NOMO-1 (cell line): ENCODE results near the gene CARM1.
"Not testable (repeated sequence)": the region's sequence is repeated elsewhere in the genome, so short reads cannot be mapped to it uniquely, and the experiment has no call there.

ENCODE experiments used
- DNase-seq, 2 experiments: peaks; one replicate each; lab custom pipeline; 2025; ENCODE audit not compliant: unreplicated experiment in 2 of 2; lab: John Stamatoyannopoulos, UW

The CARM1 gene

GRCh38 chr19:10927730-10928562, 56.6 kb downstream of the CARM1 start:
- peak; percentile 1 to 16 for DNase-seq

GRCh38 chr19:10928563-10929401, 57.4 kb downstream of the CARM1 start, which contains the start of the genes TIMM29 and YIPF2:
Gene TIMM29 (plus strand): TSS chr19:10928811. CDS start chr19:10928823, 12 bp downstream.
Gene YIPF2 (minus strand): TSS chr19:10928639. CDS start chr19:10928410, 229 bp downstream.
- peak; percentile 90 to 97 for DNase-seq

- DNase-seq: no peak
These were observed 58.0 kb downstream of the CARM1 start for GRCh38 chr19:10929402-10929794.

DNA sequence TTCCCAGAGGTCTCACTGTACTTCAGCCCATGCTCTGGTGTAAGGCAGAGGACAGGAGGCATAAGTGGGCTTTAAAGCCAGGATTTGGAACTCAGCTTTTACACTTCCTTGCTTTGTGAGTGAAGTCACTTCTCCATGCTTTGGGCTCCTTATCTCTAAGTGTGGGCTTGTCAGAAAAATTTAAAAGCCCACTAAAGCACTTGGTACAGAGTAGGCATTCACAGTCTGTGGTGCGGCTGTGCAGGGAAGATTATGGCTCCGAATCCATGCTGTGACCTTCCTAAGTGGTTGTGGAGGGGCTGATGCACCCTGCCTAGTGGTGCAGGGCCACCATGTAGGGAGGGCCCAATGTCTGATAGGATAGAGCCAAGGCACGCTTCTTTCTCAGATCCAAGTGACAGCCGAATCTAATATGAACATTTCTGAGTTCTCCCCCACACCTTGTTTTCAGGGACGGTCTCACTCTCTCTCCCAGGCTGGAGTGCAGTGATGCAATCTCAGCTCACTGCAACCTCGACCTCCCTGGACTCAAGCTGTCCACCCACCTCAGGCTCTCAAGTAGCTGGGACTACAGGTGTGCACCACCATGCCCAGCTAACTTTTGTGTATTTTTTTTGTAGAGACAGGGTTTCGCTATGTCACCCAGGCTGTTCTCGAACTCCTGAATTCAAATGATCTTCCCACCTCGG, 64.2 kb downstream of the CARM1 start:
- DNase-seq: no peak

DNA sequence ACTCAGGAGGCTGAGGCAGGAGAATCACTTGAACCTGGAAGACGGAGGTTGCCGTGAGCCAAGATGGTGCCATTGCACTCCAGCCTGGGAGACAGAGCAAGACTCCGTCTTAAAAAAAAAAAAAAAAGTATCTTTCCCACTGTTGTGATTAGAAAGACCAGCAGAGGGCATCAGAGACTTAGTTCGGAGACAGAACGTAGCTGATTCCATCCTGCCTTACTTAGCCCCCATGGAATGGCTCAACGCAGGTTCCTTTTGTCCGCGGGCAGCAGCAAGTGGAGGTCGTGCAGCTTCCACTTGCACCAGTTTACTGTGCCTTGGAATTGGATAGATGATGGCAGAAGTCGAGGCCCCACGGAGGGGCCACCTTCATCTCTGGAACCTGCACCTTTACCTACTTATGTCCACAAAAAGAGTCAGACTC, 65.3 kb downstream of the CARM1 start:
- peak; percentile 37 to 77 for DNase-seq

DNA sequence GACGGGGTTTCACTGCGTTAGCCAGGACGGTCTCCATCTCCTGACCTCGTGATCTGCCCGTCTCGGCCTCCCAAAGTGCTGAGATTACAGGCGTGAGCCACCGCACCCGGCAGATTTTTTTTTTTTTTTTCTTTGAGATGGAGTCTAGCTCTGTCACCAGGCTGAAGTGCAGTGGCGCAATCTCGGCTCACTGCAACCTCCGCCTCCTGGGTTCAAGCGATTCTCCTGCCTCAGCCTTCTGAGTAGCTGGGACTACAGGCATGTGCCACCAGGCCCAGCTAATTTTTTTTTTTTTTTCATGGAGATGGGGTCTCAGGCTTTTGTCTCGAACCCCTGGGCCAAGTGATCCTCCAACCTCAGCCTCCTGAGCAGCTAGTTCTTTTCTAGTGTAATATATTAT, 70.3 kb downstream of the CARM1 start:
- DNase-seq: not testable (repeated sequence)

GRCh38 chr19:10943412-10943811, 72.1 kb downstream of the CARM1 start:
- not testable (repeated sequence) for DNase-seq

DNA sequence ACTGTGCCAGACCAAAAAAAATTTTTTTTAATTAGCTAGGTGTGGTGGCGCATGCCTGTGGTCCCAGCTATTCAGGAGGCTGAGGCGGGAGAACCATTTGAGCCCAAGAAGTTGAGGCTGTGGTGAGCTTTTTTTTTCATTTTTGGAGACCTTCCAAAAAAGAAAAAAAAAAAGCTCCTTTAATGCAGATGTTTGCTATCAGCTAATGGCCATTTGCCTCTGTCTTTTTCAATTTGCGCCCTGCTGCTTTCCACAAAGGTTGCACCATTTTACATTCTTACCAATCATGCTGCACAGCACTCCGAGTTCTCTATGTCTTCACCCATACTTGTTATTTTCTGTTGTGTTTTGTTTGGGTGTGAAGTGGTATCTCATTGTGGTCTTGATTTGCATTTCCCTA, 73.9 kb downstream of the CARM1 start:
- no peak for DNase-seq

DNA sequence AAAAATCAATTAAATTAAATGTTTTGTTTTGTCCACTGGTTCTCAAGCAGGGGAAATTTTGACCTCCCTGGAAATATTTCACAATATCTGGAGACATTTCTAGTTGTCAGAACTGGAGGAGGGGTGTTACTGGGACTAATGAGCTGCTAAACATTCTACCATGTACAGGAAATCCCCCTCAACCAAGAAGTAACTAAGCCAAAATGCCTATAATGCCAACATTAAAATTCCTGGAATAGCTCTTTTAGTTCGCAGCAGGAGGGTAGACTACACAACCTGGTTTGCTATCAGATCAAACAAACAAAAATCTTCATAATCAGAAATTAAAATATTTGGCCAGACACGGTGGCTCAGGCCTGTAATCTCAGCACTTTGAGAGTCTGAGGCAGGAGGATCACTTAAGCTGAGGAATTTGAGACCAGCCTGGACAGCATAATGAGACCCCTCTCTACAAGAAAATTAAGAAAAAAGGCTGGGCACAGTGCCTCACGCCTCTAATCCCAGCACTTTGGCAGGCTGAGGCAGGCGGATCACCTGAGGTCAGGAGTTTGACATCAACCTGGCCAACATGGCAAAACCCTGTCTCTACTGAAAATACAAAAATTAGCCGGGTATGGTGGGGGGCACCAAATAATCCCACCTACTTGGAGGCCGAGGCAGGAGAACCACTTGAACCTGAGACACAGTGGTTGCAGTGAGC, 75.8 kb downstream of the CARM1 start:
- DNase-seq: no peak

- no peak for DNase-seq
These were observed 81.5 kb downstream of the CARM1 start for GRCh38 chr19:10952809-10953208.

- DNase-seq: not testable (repeated sequence)
These were observed 88.1 kb downstream of the CARM1 start for GRCh38 chr19:10959277-10959968.

DNA sequence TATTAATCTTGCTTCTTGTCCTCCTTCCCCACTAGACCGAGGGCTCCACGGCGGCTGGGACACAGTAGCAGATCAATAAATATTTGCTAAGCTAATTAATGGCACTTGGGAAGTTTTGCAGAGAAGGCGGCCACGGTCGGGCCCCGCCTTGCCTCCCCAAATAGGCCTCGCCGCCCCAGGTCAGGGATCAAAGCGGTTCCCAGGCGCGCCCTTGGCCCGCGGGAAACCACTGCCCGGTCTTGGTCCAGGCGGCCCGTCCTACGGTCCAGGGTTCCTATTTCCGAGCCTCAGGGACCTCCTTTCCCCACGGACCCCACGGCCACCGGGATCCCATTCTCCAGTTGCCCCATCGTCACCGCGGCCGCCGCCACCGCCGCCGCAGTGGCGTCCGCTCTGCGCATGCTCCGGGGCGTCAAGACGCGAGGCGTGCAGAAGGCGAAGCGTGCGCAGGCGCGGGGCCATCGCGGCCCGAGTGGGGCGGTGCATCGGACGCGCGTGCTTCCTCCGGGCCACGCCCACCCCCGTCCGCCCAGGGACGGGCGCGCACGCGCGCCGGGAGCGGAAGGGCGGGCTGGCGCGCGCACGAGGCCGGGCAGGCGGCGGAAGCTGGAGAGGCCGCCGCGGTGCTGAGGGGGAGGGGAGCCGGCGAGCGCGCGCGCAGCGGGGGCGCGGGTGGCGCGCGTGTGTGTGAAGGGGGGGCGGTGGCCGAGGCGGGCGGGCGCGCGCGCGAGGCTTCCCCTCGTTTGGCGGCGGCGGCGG, 89.1 kb downstream of the CARM1 start, which contains the start of gene SMARCA4:
TSS of gene SMARCA4 (plus strand) at position 717 of the 759 bp plus-strand sequence. CDS start 23,122 bp downstream, outside the sequence.
- peak; percentile 95 to 98 for DNase-seq

DNA sequence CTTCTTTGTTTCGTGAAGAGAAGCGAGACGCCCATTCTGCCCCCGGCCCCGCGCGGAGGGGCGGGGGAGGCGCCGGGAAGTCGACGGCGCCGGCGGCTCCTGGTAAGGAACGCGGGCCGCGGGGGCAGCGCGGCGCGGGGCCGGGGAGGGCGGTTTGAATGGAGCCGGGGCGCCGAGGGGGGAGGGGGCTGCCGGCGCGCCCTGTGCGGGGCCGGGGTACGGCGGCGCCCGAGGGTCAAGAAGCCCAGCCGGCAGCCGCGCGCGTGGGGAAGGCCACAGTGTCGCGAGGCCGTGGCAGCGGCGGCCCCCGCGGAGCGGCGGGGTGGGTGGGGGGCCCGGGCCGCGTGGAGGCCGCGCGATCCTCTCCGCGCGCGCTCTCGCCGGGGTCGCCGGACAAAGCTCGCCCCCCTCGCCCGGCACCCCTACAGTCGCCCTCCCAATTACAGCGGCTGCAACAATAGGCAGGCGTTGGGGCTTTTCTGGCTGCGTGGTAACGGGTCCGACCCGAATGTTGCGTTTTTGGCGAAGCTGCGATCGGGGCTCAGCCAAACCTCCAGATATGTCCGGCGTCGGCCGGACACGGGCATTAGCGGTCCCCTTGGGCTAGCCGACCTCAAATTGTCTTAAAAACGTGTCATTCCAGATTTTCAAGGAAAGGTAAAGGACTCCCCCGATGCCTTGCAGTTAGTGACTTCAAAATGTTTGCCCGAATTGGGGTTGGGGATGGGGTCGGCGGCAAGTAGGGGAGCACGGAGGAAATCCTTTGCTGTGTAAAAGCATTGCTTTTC, 89.9 kb downstream of the CARM1 start:
- DNase-seq: peak; percentile 23 to 66

- DNase-seq: no peak
These were observed 91.5 kb downstream of the CARM1 start for GRCh38 chr19:10962863-10963262.

DNA sequence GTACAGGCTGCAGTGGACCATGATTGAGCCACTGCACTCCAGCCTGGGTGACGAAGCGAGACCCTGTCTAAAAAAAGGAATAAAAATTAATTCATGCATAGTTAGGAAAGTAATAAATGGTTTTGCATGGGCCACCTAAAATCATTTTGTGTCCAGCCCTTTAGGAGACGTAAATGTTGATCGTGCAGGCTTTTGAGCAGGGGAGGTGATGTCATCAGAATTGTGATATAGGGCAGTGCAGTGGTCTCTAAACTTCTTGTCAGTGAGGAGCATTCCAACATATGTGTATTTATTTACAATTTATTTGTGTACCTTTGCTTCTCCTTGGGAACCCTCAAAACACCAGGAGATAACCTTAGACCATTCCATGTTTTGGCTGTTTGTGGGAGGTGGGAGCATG, 92.5 kb downstream of the CARM1 start:
- DNase-seq: no peak

GRCh38 chr19:10964903-10965302, 93.5 kb downstream of the CARM1 start:
- DNase-seq: no peak

DNA sequence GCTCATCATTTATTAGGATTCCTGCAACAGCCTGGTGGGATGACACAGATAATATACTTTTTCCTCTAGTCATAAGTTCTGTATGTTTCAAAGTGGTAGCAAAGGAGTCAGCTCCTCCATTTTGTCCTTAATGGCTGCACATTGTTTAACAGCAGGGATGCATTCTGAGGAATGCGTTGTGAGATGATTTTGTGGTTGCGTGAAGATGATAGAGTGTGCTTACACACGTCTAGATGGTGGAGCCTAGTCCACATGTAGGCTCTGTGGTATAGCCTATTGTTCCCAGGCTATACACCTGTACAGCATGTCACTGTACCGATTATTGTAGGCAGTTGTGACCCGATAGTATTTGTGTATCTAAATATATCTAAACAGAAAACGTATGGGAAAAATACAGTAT, 94.0 kb downstream of the CARM1 start:
- DNase-seq: no peak

DNA sequence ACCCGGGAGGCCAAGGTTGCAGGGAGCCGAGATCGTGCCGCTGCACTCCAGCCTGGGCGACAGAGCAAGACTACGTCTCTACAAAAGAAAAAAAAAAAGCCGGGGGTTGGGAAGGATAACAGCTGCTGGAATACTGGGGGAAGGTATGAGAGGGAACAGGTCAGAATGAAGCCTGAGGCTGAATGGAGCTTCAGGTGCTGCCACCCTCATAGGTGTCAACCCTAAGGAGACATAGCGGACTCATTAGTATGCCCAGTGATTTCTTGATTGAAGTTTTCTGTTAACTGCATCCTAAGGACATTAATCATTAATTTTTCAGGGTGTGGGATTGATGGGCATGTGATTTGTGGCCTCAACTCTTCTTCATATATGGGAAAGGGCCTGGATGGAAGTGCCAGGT, 95.5 kb downstream of the CARM1 start:
- DNase-seq: no peak
